ENCODE measurements around the gene LRP8.

Gene LRP8

DNA sequence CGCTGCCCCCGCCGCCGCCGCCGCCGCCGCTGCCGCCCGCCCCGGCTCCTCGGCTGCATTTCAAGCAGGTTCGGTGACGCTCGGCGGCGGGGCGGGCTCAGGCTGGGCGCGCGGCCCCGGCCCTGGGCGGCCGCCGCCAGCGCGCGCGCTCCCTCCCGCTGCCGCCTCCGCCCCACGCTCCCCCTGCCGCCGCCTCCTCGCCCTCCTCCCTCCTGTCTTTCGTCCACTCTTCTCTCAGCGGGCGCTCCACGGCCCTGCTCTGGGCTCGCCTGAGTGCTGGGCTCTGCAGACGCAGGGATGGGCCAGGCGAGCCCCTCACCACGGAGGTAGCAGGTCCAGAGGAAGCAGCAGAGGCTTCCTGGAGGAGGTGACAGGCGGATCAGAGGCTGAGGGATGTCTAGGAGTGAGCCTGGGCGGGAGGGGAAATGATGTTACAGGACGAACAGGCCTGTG lies at the start of gene LRP8:
Gene LRP8 (minus strand): TSS at position 62 of the 453 bp plus-strand sequence. CDS start 158 bp downstream, outside the sequence.
- DNase-seq (ENCODE audit: low read depth): peak; percentile 77

DNA sequence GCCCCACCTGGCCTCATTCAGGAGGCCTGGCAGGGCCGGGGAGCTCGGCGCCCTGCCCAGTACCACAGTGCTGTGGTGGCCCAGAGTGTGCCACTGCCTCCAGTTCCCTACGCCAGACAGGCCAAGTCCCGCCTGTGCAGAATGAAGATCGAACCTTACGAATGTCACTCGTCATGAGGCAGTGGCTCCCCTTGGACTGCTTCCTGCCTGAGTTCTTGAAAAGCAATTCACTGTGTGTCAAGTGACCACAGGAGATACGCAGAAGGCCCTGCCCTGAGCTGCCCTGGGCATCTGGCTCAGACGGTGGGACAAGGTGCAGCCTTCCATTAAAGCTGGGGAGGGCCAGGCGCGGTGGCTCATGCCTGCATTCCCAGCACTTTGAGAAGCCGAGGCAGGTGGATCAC lies 49.6 kb upstream of the LRP8 start:
- DNase-seq (ENCODE audit: low read depth): no peak

- no peak for DNase-seq (ENCODE audit: low read depth)
These were observed 49.0 kb upstream of the LRP8 start for GRCh38 chr1:53376742-53377437.

- no peak for DNase-seq (ENCODE audit: low read depth)
These were observed 48.2 kb upstream of the LRP8 start for GRCh38 chr1:53376041-53376461.

DNA sequence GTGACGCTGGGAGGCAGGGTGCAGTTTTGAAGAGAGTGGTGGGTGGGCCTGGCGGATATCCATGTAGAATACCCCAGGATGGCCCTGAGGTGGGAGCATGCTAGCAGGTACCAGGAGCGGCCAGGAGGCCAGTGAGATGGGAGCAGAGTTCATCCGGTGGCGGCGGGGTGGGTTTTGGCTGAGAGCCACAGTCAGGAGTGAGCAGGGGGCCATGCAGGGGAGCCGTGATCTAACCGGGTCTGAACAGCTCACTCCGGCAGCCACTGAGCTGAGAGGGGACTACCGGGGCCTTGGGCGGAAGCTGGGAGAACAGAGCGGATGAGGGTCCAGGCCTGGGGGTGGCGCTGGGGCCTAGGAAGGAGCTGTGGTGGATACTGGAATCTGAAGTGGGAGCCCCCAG lies 47.6 kb upstream of the LRP8 start:
- DNase-seq (ENCODE audit: low read depth): no peak

DNA sequence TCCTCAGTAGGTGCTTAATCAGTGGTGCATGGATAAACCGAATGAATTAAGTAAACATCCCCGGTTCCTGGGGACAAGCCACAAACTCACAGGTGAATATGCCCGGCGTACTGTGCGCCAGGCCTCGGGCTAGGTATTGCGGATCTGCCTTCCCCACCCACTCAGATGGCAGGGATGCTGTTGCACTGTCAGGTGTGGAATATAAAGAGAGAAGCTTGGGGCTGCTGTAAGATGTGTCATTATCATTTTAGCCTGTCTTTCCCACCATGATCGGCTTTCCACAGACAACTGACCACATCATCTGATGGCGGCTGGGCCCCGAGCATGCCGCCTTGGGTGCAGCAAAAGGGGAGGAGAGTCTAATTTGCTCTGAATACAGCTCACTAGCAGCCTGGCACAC lies 45.4 kb upstream of the LRP8 start:
- DNase-seq (ENCODE audit: low read depth): no peak

DNA sequence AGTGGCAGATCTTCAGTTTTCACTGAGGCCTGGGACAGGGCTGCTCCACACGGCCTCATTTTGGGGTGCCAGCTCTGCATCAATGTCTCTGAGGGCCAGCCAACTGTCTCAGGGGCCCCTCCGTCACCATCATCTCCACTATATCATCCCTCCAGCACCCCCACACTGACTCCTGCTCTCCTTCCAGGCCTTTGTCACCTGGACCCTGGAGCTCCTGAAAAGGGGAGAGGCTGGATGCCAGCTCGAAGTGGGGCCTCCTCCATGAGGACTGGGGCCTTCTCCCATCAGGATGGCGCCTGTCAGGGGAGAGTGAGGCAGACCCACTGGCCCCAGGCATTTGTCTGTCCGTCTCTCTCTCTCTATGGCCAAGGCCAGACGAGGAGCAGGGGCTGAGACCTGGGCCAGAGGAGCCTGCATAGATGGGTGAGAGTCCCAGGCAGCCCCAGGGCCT lies 44.7 kb upstream of the LRP8 start:
- no peak for DNase-seq (ENCODE audit: low read depth)

DNA sequence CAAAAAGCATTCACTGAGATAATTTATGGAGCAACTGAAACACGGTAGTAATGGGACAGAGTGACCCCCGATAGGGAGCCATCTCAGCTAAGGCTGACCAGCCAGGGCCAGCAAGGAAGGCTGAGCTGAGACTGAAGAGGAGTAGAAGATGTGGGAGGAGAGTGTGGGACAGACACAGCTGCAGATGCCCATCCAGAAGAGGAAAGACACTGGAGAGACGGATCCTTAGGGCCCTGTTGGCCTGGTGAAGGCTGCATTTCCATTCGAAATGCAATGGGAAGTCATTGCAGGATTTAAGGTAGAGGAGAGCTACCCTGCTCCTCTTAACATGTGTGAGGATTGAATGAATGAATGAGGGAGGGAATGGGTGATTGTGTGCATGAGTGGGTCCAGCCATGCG lies 44.0 kb upstream of the LRP8 start:
- no peak for DNase-seq (ENCODE audit: low read depth)

DNA sequence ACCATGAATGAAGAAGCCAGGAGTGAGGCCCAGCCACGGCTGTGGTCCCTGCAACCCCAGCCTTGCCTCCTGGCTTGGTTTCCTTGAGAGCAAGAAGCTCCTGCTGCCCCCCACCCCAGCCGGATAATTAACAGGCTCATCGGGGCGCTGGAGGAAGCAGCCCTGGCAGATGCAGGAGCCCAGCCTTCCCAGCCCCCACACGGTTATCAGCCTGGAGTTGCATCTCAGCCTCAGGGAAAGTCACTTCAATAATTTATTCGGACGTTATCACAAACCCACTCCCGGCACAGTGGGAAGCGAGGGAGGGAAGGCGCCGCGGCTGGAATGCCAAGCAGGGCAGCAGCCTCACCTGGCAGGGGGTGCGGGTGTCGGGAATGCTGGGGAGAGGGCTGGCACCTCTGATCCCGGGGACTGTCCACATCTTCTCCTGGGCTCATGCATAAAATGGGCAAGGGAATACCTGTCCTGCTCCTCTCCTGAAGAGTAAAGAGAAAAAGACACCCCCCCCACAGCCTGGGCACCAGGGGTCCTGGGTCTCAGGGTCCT lies 43.3 kb upstream of the LRP8 start:
- no peak for DNase-seq (ENCODE audit: low read depth)

GRCh38 chr1:53370369-53370961 lies 42.6 kb upstream of the LRP8 start:
- DNase-seq (ENCODE audit: low read depth): no peak

- DNase-seq (ENCODE audit: low read depth): no peak
These were observed 41.9 kb upstream of the LRP8 start for GRCh38 chr1:53369761-53370160.

DNA sequence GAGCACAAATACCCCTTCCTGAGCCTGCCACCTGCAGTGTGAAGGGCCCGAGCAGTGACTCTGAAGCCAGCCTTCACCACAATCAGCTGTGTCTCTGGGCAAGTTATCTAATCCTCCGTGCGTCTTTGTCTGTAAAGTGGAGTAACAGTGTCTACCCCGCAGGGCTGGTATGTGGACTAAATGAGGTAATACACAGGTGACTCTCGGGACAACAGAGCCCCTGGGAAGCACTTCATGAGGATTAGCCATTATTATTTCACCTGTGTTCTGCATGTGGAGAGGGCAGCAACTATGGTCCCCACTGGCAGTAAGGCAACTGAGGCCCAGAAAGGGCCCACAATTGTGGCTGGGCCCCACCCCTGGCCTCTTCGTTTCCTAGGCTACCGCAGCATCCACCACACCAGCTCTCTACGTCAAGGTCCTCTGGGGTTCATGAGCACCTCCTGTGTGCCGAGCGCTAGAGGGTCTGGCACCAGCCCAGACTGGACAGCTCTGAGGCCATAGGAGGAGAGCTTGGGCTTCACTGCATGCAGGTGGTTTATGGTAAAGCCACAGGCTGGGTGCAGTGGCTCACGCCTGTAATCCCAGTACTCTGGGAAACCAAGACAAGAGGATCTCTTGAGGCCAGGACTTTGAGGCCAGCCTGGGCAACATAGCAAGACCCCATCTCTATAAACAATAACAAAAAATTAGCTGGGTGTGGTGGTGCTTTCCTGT lies 41.3 kb upstream of the LRP8 start:
- DNase-seq (ENCODE audit: low read depth): no peak

- no peak for DNase-seq (ENCODE audit: low read depth)
These were observed 40.6 kb upstream of the LRP8 start for GRCh38 chr1:53368314-53369033.

DNA sequence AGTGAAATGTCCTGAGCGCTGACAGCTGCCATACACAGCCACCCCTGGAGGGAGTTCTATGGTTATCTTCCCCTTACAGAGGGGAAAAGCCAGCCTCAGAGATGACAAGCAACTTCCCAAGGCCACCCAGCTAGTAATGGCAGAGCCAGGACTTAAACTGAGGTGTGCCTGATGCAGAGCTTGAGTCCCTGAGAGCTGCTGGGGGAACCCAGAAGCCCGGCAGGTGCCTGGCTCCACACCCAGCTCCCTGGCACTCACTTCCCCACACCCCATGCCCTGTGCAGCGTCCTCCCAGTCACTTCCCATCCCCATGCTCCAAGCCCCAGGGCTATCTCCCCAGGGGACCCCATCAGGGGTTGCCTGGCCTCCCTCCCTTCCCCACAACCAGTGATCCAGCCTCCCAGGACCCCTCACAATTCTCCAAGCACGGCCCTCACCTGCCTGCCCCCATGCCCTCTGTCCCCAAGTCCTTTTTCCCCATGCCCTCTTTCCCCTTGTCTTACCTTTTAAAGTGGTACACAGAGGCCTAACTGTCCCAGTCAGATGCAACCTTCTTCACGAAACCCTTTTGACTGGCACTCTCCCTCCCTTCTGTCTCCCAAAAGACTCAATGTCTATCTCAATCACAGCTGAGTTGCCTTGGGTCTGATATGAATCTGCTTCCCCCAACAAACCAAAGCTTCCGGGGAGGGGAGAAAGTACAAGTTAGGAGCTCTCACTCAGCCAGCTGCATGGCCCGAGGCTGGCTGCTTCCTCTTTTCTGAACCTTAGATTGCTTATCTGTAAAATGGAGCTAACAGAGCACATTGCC lies 39.8 kb upstream of the LRP8 start:
- no peak for DNase-seq (ENCODE audit: low read depth)

DNA sequence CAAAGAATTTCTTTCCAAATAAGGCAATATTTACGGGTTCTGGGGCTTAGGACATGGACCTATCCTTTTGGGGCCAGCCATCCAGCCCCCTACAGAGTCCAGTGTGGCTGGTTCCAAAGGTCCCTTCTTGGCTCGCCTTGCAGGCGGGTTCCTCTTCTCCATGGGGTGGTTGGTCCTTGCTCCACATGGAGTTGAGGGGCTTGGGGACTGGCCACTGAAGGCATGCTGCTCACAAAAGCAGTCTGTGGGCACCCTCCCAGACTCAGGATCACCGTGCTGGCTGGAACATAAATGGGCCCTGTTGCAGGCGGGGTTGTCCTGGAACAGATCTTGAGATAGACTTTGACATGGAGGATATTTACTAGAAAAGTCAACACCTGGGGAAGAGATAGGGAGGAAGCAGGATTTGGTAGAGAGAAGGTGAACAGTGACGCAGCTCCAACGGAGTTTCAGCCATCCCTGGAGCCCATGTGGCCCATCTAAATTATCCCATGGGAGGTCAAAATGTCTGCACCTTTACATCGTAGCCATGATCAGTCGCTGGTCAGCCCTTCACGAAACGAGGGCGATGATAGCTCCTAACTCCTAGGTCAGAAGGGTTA lies 39.1 kb upstream of the LRP8 start:
- no peak for DNase-seq (ENCODE audit: low read depth)

- DNase-seq (ENCODE audit: low read depth): no peak
These were observed 37.7 kb upstream of the LRP8 start for GRCh38 chr1:53365437-53366063.

- DNase-seq (ENCODE audit: low read depth): no peak
These were observed 35.2 kb upstream of the LRP8 start for GRCh38 chr1:53362851-53363642.

DNA sequence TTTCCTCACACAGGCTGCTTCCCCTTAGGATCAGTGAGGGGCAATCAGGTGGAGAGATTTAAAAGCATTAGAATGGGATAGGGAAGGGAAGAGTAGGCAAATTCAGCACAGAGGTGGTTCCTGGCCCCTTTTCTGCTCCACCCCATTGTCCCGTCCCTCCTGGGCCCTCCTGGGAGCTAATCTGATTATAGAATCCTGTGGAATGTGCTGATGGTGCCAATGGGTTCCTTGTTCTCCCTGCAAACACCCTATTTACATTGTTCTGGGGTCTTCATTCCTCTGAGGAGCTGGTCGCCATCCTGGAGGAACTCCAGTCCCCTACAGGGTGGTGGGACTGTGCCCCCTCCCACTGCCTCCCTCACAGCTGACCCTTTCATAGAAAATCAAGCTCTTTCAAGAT lies 34.4 kb upstream of the LRP8 start:
- DNase-seq (ENCODE audit: low read depth): no peak

DNA sequence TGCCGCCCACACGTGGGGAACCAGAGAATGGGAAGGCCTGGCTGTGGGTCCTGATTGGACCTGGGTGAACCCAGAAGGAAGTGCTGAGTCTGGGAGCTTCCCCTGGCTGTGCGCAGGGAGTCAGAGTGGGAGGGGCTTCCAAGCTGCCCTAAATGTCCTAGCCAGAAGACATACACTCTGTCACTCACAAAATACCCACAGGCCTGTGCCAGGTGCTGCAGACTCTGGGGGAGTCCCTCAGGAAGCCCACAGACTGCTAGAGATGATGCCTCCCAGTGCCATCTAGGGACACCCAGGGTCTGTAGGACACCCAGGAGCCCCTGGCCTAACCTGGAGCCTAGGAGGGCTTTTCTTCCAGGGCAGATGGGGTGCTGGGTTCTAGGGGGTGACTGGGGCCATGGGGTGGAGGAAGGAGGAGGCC lies 33.7 kb upstream of the LRP8 start:
- no peak for DNase-seq (ENCODE audit: low read depth)

DNA sequence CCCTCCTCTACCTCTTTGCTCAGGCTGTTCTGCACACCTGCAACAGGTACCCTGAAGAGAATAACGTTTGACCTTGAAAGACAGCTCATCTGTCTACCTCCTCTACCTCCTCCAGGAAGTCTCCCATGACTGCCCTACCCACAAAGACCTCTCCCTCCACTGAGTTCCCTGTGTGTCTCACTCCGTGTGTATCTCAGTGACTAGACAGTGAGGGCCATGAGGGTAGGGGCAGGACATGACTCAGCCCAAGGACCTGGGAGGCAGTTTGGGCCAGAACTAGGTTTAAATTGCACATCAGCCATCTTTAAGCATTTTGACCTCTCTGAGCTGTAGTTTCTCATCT lies 32.0 kb upstream of the LRP8 start:
- DNase-seq (ENCODE audit: low read depth): no peak
